GM18858 (cell line): ENCODE data around the gene KCNJ5.

ENCODE experiments used
- ATAC-seq: cut with Tn5 transposase; IDR thresholded peaks from one replicate; pipeline ENCODE4 v1.9.1; 2021; ENCODE audit not compliant: unreplicated experiment

The KCNJ5 gene

DNA sequence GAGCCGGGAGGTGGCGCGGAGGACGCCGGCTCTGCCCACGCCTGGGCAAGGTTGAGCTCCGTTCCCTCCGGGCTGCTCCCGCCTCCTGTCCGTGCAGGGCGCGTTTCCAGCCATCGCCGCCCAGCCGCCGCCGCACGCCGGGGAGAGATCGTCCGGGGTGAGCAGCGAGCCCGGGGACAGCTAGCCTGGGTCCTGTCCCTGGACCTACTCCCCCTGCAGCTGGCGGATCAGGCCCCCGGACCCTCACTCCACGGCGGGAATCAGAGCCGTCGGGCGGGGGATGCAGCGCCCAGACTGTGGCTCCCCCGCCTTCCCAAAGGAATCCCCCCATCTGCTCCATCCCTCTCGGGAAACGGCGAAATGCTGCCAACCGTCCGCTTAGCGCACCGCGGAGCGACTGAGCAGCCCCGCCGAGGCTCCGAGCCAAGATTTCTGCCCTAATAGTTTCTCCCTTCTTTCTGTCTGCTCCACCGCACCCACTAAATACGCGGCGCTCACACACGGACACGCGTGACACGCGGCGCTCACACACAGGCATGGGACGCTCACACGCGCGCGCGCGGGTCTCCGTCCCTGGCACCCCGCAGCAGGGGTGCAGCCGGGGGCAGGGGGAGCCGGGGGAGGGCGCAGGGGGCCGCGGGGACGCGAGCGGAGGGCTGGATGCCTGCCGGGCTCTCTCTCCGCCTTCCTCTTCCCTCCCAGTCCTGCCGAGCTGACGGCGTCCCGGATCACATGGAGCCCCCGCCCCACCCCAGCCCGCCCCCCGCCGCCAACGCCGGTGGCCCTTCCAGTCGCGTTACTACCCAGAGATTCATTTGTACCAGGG lies at the start of gene KCNJ5:
TSS of gene KCNJ5 (plus strand) at position 814 of the 826 bp plus-strand sequence. CDS start 19,918 bp downstream, outside the sequence.
- no peak for ATAC-seq

DNA sequence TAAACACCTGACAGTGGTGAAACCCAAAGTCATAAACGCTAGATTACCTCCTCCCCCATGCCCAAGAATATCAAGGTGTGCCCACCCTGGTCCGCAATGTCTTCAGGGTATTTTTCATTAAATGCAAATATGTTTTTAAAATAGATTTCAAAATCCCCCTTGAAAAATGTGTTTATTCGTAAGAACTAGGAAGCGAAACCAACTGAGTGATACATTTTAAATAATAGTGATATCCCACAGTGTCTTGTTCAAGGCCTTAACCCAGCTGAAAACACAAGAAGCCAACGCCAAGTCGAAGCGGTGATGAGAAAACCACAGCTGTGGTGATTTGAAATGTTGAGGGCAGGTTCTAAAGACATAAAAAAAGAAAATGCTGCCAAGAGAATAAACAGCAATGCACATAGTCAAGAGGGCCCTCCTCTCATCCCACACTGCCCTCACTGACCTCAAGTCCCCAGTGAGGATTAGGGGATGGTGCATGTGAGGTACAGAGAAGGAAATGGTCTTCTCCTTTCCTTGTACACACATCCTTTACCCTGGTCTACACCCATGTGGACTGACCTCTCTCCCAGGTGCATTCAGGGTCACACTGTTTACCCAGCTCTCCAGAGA lies 49.6 kb upstream of the KCNJ5 start:
- peak; percentile 58 for ATAC-seq

DNA sequence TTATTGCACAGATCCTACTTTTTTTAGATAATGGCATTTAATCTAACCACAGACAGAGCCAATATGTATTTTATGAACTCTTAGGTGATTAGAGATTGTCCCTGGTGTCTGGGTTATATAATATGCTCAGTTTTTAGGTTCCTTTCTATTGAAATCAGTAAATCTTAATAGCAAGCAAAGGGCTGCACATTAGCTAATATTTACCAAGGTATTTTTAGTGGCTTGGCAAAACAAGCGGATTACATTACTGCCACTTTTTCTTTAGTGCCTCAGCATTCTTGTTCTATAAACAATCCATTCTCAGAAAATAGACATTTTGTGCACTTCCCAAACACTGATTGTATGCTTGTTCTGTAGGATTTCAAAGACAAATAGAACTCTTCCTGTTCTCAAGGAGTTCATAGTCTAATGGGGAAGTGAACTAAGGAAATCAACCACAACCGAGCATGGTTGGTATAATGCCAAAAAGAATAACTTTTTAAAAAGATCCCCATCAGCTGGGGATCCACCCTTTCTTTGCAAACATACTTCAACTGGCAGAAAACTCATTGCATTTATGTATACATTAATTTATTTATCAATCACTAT lies 47.9 kb upstream of the KCNJ5 start:
- no peak for ATAC-seq

GRCh38 chr11:128845334-128845780 lies 45.8 kb upstream of the KCNJ5 start:
- no peak for ATAC-seq

GRCh38 chr11:128846985-128847384 lies 44.2 kb upstream of the KCNJ5 start:
- ATAC-seq, result no peak

DNA sequence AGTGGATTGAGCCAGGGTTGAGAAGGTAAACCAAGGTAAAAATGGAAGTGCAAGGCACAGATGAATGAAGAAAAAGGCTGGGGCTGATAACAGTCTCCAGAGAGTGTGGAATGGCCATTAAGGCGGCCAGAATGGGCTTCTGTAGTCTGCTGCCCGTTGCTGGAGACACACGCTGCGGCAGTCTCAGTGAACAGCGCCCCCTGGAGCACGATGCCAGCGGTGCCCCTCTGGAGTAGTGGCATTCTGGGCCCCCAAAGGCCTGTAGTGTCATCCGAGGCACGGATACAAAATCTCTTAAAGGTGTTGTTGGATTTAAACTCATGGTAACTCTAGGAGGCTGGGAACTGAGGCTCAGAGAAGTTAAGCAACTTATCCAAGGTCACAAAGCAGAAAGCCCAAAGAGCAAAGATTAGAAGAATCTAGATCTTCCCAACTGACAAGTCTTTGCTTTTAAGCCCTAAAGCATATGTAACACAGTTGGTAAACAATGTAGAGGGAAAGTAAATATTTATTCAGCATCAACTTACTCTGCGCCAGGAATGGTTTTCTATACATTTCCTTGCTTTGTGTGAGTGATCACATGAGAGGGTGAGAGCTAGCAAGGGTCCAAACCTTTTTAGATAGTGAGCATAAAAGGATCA lies 42.2 kb upstream of the KCNJ5 start:
- ATAC-seq, result no peak

GRCh38 chr11:128852327-128853023 lies 38.7 kb upstream of the KCNJ5 start:
- ATAC-seq, result no peak

DNA sequence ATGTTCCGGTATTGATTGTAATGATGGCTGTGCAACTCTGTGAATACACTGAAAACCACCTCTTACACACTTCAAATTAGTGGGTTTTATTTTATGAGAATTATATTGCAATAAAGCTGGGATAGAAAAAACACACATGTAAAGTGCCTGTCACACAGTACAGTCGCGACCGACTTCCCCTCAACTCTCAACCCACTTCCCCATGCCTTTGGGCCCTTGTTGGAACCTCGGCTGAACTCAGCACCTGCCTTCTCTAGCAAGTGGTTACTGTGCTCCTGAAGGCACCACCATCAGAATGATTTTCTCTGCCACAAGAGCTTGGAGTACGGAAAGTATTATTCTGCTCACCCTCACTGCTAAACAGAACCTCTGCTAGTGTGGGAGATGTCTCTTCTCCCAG lies 37.6 kb upstream of the KCNJ5 start:
- ATAC-seq, result no peak

DNA sequence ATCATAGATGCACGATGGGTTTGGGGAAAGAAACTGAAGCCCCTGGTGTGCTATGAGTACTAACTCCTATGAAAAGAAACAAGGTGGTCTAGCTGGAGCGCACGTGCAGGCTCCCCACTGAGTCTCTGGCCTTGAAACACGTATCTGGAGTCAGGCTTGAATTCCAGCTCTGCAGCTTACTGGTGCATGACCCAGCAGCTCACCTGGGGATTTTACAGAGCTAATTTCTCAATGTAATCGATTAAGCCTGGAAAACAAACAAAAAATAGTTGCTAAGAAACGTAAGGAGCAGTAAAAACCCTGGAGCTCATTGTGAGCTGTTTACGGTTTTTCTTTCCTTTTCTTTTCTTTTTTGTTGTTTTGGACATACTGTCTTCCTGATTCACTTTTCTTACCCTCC lies 36.3 kb upstream of the KCNJ5 start:
- ATAC-seq, result no peak

GRCh38 chr11:128856241-128856640 lies 34.9 kb upstream of the KCNJ5 start:
- no peak for ATAC-seq

- ATAC-seq, result no peak
Observed at GRCh38 chr11:128857341-128857740, 33.8 kb upstream of the KCNJ5 start.

DNA sequence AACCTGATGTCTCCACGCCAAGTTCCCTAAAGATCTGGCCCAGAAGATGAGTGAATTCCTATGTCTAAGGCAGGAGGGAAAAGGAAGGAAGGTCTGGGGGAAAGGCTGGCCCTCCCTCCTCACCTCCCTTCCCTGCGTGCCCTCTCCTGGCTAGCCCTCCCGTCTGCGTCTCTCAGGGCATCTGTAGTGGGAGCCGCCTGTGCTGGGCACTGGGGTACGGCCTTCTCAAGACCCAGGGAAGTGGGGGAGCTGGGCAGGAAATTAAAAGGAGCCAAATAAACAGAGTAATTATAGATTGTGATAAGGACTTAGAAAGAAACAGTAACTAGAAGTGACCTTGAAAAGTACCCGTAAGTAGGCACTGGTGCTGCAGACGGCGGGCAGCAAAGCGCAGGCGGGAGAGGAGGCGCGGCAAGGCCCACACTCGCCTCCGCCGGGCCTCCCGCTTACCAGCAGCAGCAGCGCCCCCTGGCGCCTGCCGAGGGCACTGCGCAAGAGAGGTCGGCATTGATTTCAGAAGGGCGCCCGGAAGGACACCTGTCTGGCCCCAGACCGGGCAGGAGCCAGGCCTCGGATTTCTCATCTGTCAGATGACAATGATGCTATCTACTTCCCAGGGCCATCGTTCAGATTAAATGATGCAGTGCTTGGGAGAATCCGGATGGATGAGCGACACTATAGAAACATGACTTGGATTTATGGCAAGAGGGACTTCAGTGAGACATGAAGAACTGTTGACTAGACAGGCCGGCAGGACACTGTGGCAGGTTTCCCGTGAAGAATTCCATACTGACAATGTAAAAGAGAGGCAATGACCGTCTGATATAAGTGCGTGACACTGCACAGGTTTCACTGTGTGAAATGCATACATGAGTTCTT lies 31.4 kb upstream of the KCNJ5 start:
- ATAC-seq, result peak; percentile 95

DNA sequence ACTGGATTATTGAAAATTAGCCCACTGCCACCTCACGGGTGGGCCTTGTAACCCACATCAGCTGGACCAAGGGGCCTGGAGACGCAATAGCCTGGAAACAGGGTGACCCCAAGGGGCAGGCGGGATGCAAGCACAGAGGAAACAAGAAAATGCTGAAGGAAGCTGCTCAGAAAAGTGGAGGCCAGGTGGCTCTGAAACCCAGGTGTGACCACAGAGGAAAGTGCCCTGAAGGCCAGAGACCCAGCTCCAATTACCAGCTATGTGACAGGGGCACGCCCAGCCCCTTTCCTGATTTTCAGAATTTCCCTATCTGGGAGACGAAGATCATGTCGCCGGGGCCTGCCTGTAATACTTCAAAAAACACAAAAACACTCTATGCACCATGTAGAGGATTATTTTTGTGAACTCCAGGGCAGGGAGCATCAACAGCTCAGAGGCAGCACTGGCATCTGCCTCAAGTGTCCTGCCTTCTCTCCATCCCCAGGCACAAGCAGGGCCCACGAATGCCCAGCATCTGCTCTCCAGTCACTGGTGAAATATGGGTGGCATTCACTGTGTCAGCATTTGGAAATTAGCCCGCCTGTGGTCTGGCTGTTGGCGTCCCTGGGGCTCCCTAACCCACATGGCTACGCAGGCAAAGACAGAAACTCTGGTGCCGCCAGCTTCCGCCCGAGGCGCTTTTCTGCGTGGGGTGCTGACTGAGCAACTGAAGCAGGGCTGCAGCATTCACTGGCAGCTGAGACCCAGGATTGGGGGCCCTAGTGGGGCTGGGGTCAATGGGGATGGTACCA lies 30.4 kb upstream of the KCNJ5 start:
- ATAC-seq, result no peak

DNA sequence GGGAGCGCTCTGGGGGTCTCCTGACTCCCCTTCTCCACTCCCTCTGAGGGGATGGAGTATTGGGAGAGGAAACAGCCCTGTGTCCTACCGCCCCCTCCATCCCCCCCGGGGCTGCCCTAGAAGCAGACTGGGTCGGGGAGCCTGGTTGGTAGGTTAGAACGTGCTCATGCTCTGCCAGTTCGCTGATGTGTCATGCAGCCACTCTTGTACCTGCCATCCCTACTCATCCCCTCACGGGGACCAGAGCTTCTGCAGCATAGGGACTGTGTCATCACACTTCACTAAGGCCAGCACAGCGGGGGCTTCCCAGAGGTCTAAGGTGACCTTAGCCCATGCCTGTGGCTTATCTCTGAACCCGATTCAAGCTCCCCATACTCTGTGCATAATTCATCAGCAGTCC lies 28.8 kb upstream of the KCNJ5 start:
- no peak for ATAC-seq

- ATAC-seq, result no peak
Observed at GRCh38 chr11:128862908-128863660, 28.1 kb upstream of the KCNJ5 start.

DNA sequence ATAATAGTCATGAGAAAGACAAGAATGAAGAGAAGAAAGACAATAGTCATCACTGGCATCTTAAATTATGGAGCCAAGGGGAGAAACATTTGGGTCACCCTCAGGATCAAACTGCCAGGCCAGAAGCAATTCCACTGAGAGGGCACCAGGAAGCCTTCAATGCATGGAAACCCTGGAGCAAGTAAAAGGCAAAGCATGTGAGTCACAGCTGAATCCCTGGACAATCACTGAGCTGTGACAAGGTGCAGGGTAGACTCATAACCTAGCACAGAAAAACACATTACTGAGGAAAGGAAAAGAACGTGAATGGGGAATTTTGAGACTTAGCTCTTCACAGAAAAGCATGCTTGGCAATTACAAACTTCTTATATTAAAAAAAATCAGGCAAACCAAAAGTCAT lies 25.7 kb upstream of the KCNJ5 start:
- ATAC-seq, result no peak

DNA sequence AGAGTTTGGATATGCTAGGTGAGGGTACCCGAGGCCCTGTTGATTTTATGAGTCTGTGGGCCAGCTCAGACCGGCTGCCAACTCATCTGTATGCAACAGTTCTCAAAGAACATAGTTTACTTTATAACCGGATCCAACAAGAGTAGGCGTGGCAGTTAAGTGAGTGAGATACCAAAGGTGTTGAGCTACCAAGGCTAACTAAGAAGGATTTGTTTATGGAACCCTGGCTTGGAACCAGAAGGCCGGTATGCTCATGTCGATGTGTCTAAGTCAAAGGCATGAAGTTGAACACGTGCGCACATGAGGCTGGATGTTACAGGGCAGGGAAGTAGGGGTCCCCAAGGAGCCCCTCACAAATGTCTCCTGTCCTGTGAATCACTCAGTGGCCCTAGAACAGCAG lies 23.9 kb upstream of the KCNJ5 start, which contains the start of gene KCNJ1:
TSS of gene KCNJ1 (minus strand) at position 20 of the 400 bp plus-strand sequence. CDS start 27,053 bp downstream, outside the sequence.
- no peak for ATAC-seq
